K562 (cell line): ENCODE data around the gene NDUFAF5.

Source experiments
- CBX2 ChIP-seq: fragments of 200-600 bp; sonication (generic); IDR thresholded peaks from one replicate; pipeline ENCODE4 v1.6.1; 2012; ENCODE audit warnings: mild to moderate bottlenecking, low read length, inconsistent platforms; ENCODE audit not compliant: insufficient read depth, poor library complexity, severe bottlenecking
- CBX3 ChIP-seq, 2 experiments: IDR thresholded peaks; 1 replicate in 1 of 2; 2 replicates in 1 of 2; pipeline ENCODE4 v1.6.1; 2012; ENCODE audit warnings: inconsistent platforms in 2 of 2, low read length in 2 of 2, borderline replicate concordance in 1 of 2, control low read depth in 1 of 2
- CGGBP1 ChIP-seq: fragments of 250-450 bp; sonication (Bioruptor Pico); IDR thresholded peaks from 2 replicates; pipeline ENCODE4 v1.9.0; 2021; ENCODE audit warnings: mild to moderate bottlenecking
- CTCF ChIP-seq, 3 experiments: IDR thresholded peaks in 2 of 3; conservative IDR thresholded peaks in 1 of 3; 2 replicates each; pipeline ENCODE4 v1.5.1; 2011 to 2012; ENCODE audit warnings: low read length in 3 of 3, mild to moderate bottlenecking in 3 of 3, control low read depth in 2 of 3, improper control_type of control experiment in 1 of 3, inconsistent platforms in 1 of 3, low read depth in 1 of 3, mixed read lengths in 1 of 3, moderate library complexity in 1 of 3; ENCODE audit not compliant: insufficient read depth in 2 of 3
- E2F6 ChIP-seq, 2 experiments: IDR thresholded peaks; 2 replicates each; pipeline ENCODE4 v1.6.1; 2011; ENCODE audit warnings: borderline replicate concordance in 1 of 2, control low read depth in 1 of 2, low read depth in 1 of 2, low read length in 1 of 2, mild to moderate bottlenecking in 1 of 2, mixed read lengths in 1 of 2, moderate library complexity in 1 of 2; ENCODE audit not compliant: insufficient read depth in 1 of 2, insufficient read length in 1 of 2, poor library complexity in 1 of 2, severe bottlenecking in 1 of 2; ENCODE audit errors: extremely low read depth in 1 of 2
- LCOR ChIP-seq: sonication (generic); formaldehyde crosslinking; IDR thresholded peaks from 2 replicates; pipeline ENCODE4 v1.8.0; 2022; ENCODE audit warnings: mild to moderate bottlenecking, missing genetic modification reagents
- MAFG ChIP-seq: fragments of 450-650 bp; conservative IDR thresholded peaks from 2 replicates; pipeline ENCODE4 v1.6.1; 2016; ENCODE audit warnings: missing genetic modification characterization, missing compliant biosample characterization
- MYNN ChIP-seq, 2 experiments: sonication (generic); formaldehyde crosslinking in 1 of 2; IDR thresholded peaks; 2 replicates each; pipeline versions ENCODE4 v1.5.0 to v1.6.1; 2016 to 2020; ENCODE audit warnings: antibody characterized with exemption in 1 of 2, missing genetic modification reagents in 1 of 2
- PHF8 ChIP-seq: fragments of 200-600 bp; sonication (generic); IDR thresholded peaks from 2 replicates; pipeline ENCODE4 v1.6.1; 2012; ENCODE audit warnings: mixed run types, mild to moderate bottlenecking, inconsistent platforms, low read length, moderate library complexity, borderline replicate concordance
- YY1 ChIP-seq, 3 experiments: IDR thresholded peaks; 2 replicates each; pipeline ENCODE4 v1.6.1; 2011; ENCODE audit warnings: low read length in 2 of 3, mild to moderate bottlenecking in 2 of 3, moderate library complexity in 2 of 3, borderline replicate concordance in 1 of 3, control low read depth in 1 of 3, low read depth in 1 of 3; ENCODE audit not compliant: insufficient read depth in 3 of 3, insufficient replicate concordance in 2 of 3, control insufficient read depth in 1 of 3, insufficient read length in 1 of 3; ENCODE audit errors: extremely low read depth in 1 of 3
- TF ChIP-seq, protein P1 (sequence below): sonication (generic); formaldehyde crosslinking; IDR thresholded peaks from 2 replicates; pipeline ENCODE4 v1.9.0; 2022; ENCODE audit warnings: mild to moderate bottlenecking, missing genetic modification reagents

GRCh38 chr20:13784271-13784892 is 446 bp upstream of the NDUFAF5 start:
- TF ChIP-seq MAFG (no peak), CBX2 (no peak), E2F6 (IDR thresholded peaks at IDR 0.05; ENCODE audit: borderline replicate concordance in 1 of 2, extremely low read depth in 1 of 2, insufficient read depth in 1 of 2, insufficient read length in 1 of 2, low read depth in 1 of 2, low read length in 1 of 2, poor library complexity in 1 of 2, severe bottlenecking in 1 of 2) (no peak), PHF8 (peak; percentile 67; the same call in 1 of the 2 replicates), CBX3 (IDR thresholded peaks at IDR 0.05; ENCODE audit: borderline replicate concordance in 1 of 2, low read length in 2 of 2) (no peak), CGGBP1 (CRISPR knock-in tag) (no peak), CTCF (IDR thresholded peaks at IDR 0.05 in 2 of 3, conservative IDR thresholded peaks at IDR 0.05 in 1 of 3; ENCODE audit: insufficient read depth in 2 of 3, low read depth in 1 of 3, low read length in 3 of 3) (no peak), LCOR (CRISPR knock-in tag) (no peak), YY1 (IDR thresholded peaks at IDR 0.05; ENCODE audit: borderline replicate concordance in 1 of 3, control insufficient read depth in 1 of 3, extremely low read depth in 1 of 3, insufficient read depth in 3 of 3, insufficient read length in 1 of 3, insufficient replicate concordance in 2 of 3, low read depth in 1 of 3, low read length in 2 of 3) (no peak), MYNN (IDR thresholded peaks at IDR 0.05) (no peak), MYNN (CRISPR knock-in tag; IDR thresholded peaks at IDR 0.05) (no peak)
- TF ChIP-seq, protein P1, sequence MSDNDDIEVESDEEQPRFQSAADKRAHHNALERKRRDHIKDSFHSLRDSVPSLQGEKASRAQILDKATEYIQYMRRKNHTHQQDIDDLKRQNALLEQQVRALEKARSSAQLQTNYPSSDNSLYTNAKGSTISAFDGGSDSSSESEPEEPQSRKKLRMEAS (CRISPR knock-in tag): no peak
